Astrocyte of the spinal cord (primary cell): ENCODE results near the gene LRWD1.
A peak's percentile ranks its signal among the peaks of the same experiment; 100 is the strongest.

ENCODE experiments used
- DNase-seq: peaks from one replicate; pipeline ENCODE4 v3.0.0; 2011; ENCODE audit warnings: low read depth, low spot score
- H3K4me3 ChIP-seq: 2 replicates; pipeline ENCODE4 v1.5.1; 2011; ENCODE audit warnings: low read depth, mild to moderate bottlenecking, low read length, moderate library complexity
- in situ Hi-C: cut with HindIII; loops from 2 replicates; pipeline ENCODE4 v1.10.0; 2017; ENCODE audit warnings: low sequenced_read_pairs
- TF ChIP-seq, protein P1 (sequence below): IDR thresholded peaks from 2 replicates; pipeline ENCODE4 v1.5.1; 2012; ENCODE audit warnings: low read depth, mild to moderate bottlenecking, low read length, inconsistent platforms

Gene LRWD1

DNA sequence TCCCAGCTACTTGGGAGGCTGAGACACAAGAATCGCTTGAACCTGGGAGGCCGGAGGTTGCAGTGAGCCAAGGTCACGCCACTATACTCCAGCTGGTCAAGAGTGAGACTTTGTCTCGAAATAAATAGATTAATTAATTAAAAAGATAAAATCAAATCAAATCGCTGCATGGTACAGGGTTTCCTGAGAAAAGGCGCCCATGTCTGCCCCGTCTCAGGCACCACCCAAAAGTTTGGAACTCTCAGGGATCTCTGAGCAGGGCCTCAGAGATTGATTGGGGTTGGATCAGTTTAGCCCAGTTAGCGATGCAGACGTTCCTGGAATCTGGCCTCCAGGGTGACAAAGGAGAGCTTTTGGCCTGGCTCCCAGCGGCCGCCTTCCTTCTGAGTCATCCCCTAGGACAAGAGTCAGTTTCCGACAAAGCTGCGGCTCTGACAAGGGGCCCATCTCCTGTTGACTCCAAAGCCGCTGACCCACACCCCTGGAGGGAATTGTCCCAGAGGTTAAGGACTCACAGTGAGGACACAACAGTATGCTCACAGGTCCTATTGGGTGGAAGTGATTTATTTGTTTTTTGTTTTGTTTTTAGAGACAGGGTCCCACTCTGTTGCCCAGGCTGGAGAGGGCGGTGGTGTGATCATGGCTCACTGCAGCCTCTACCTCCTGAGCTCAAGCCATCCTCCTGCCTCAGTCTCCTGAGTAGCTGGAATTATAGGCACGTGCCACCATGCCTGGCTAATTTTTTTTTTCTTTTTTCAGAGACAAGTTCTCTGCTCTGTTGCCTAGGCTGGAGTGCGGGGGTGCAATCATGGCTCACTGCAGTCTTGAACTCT is 24.6 kb upstream of the LRWD1 start:
- in situ Hi-C loops = no loop called here

GRCh38 chr7:102444961-102445673 is 19.7 kb upstream of the LRWD1 start:
- in situ Hi-C loops = no loop called here
- no peak overlapping the region for H3K4me3 ChIP-seq
- DNase-seq = no peak
- TF ChIP-seq, protein P1, sequence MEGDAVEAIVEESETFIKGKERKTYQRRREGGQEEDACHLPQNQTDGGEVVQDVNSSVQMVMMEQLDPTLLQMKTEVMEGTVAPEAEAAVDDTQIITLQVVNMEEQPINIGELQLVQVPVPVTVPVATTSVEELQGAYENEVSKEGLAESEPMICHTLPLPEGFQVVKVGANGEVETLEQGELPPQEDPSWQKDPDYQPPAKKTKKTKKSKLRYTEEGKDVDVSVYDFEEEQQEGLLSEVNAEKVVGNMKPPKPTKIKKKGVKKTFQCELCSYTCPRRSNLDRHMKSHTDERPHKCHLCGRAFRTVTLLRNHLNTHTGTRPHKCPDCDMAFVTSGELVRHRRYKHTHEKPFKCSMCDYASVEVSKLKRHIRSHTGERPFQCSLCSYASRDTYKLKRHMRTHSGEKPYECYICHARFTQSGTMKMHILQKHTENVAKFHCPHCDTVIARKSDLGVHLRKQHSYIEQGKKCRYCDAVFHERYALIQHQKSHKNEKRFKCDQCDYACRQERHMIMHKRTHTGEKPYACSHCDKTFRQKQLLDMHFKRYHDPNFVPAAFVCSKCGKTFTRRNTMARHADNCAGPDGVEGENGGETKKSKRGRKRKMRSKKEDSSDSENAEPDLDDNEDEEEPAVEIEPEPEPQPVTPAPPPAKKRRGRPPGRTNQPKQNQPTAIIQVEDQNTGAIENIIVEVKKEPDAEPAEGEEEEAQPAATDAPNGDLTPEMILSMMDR = no peak

More for the DNA sequence above, 24.6 kb upstream of the LRWD1 start:
- H3K4me3 ChIP-seq = no peak overlapping the region
- TF ChIP-seq, protein P1 = no peak
- DNase-seq = peak; percentile 81

GRCh38 chr7:102445674-102446071 is 19.1 kb upstream of the LRWD1 start:
- TF ChIP-seq, protein P1 = no peak
- no peak overlapping the region for H3K4me3 ChIP-seq

DNA sequence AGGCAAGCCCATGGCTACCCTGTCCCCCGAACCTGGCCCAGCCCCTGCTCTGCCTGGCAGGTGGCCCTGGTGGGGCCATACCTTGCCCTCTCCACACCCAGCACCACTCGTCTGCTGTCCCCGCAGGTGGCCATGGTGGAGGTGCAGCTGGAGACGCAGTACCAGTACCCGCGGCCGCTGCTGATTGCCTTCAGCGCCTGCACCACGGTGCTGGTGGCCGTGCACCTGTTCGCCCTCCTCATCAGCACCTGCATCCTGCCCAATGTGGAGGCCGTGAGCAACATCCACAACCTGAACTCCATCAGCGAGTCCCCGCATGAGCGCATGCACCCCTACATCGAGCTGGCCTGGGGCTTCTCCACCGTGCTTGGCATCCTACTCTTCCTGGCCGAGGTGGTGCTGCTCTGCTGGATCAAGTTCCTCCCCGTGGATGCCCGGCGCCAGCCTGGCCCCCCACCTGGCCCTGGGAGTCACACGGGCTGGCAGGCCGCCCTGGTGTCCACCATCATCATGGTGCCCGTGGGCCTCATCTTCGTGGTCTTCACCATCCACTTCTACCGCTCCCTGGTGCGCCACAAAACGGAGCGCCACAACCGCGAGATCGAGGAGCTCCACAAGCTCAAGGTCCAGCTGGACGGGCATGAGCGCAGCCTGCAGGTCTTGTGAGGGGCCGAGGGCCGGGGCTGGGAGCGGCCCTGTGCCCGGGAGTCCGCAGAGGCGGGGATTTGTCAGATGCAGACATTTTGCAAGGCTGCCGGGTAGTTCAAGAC is 18.2 kb upstream of the LRWD1 start:
- TF ChIP-seq, protein P1 = no peak
- in situ Hi-C loops = no loop called here
- H3K4me3 ChIP-seq = no peak overlapping the region
- DNase-seq = no peak

More at GRCh38 chr7:102445674-102446071, 19.1 kb upstream of the LRWD1 start:
- DNase-seq = no peak
- in situ Hi-C loops = no loop called here

DNA sequence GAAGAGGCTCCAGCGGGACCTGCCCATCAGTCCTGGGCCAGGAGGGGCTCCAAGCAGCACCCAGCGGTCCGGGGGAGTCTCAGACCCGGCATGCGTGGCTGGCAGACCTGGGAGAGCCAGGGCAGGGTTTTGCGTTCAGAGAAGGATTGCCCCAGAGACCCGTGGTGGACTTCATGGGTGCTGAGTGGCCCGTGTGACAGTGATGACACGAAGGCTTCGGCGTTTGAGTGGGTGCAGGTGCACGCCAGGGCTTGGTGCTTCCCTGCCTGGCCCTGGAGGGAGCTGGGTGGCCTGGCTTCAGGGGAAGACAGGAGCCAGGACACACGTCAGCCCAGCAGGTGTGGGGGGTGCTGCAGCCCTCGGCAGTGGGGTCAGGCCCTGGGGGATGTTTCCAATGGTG is 17.5 kb upstream of the LRWD1 start:
- TF ChIP-seq, protein P1 = no peak
- no peak overlapping the region for H3K4me3 ChIP-seq
- DNase-seq = no peak
- in situ Hi-C loops = no loop called here

DNA sequence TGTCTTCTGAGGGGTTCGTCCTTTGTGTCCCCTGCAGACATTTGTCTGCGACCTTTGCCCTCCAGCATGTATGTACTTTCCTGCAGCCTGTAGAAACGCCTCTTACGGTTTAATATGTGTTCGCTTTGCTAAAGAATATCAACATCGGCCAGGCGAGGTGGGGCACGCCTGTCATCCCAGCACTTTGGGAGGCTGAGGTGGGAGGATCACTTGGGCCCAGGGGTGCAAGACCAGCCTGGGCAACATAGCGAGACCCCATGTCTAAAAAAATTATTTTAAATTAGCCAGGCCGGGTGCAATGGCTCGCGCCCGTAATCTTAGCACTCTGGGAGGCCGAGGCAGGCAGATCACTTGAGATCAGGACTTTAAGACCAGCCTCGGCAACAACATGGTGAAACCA is 15.6 kb upstream of the LRWD1 start:
- in situ Hi-C loops = no loop called here

More for the DNA sequence above, 15.6 kb upstream of the LRWD1 start:
- no peak for DNase-seq
- no peak overlapping the region for H3K4me3 ChIP-seq
- TF ChIP-seq, protein P1 = no peak
